Measurements from ENCODE around the gene ABO.

DNA sequence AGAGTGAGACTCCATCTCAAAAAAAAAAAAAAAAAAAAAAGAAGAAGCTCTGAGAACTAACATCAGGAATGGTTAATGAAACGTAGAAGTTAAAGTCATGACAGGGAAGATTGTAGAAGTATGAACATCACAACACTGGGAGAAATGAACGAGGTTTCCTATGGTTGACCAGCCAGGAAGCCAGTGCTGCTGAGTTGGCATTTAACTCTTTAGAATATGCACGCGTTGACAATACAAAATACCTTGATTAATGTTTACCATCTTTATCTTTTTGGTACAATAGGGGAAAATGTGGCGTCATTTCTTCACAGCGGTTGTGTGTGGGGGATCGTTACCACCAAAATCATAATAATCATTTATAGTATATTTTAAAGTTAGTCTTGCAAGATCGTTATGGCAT, 32.0 kb downstream of the ABO start:
- TF ChIP-seq JUND (IDR thresholded peaks at IDR 0.05): no peak
- TF ChIP-seq EZH2 (IDR thresholded peaks at IDR 0.05): no peak
- no peak for TF ChIP-seq CTCF (IDR thresholded peaks at IDR 0.05 in 2 of 3, conservative IDR thresholded peaks at IDR 0.05 in 1 of 3; ENCODE audit: borderline replicate concordance in 1 of 3, insufficient read depth in 1 of 3, low read depth in 2 of 3, low read length in 2 of 3)
- no peak for TF ChIP-seq EGR1 (IDR thresholded peaks at IDR 0.05; ENCODE audit: low read depth)
- TF ChIP-seq ZNF274 (IDR thresholded peaks at IDR 0.05; ENCODE audit: low read depth, low read length): no peak
- no peak for TF ChIP-seq POLR2A (IDR thresholded peaks at IDR 0.05; ENCODE audit: borderline replicate concordance, extremely low read depth, insufficient read depth, insufficient read length)
- no peak for TF ChIP-seq EZH2phosphoT487 (IDR thresholded peaks at IDR 0.05; ENCODE audit: borderline replicate concordance)
- TF ChIP-seq SP1 (IDR thresholded peaks at IDR 0.05; ENCODE audit: low read depth): no peak
- no peak for TF ChIP-seq YY1 (IDR thresholded peaks at IDR 0.05; ENCODE audit: extremely low read depth, insufficient replicate concordance, low read depth, low read length)
- no peak for TF ChIP-seq SIN3A (IDR thresholded peaks at IDR 0.05; ENCODE audit: low read depth)
- TF ChIP-seq POLR2AphosphoS5 (IDR thresholded peaks at IDR 0.05; ENCODE audit: low read depth, low read length): no peak
- TF ChIP-seq, protein P1, sequence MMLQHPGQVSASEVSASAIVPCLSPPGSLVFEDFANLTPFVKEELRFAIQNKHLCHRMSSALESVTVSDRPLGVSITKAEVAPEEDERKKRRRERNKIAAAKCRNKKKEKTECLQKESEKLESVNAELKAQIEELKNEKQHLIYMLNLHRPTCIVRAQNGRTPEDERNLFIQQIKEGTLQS (IDR thresholded peaks at IDR 0.05): no peak
- TF ChIP-seq, protein P2, sequence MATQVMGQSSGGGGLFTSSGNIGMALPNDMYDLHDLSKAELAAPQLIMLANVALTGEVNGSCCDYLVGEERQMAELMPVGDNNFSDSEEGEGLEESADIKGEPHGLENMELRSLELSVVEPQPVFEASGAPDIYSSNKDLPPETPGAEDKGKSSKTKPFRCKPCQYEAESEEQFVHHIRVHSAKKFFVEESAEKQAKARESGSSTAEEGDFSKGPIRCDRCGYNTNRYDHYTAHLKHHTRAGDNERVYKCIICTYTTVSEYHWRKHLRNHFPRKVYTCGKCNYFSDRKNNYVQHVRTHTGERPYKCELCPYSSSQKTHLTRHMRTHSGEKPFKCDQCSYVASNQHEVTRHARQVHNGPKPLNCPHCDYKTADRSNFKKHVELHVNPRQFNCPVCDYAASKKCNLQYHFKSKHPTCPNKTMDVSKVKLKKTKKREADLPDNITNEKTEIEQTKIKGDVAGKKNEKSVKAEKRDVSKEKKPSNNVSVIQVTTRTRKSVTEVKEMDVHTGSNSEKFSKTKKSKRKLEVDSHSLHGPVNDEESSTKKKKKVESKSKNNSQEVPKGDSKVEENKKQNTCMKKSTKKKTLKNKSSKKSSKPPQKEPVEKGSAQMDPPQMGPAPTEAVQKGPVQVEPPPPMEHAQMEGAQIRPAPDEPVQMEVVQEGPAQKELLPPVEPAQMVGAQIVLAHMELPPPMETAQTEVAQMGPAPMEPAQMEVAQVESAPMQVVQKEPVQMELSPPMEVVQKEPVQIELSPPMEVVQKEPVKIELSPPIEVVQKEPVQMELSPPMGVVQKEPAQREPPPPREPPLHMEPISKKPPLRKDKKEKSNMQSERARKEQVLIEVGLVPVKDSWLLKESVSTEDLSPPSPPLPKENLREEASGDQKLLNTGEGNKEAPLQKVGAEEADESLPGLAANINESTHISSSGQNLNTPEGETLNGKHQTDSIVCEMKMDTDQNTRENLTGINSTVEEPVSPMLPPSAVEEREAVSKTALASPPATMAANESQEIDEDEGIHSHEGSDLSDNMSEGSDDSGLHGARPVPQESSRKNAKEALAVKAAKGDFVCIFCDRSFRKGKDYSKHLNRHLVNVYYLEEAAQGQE (IDR thresholded peaks at IDR 0.05; ENCODE audit: low read depth): no peak

All from HCT116 (cell line).